Fibroblast of villous mesenchyme (primary cell): ENCODE results near the gene CASP2. TPM values are rescaled to one million over a fixed set of nuclear protein-coding genes. Genes with fewer than 3 reads are reported as not detected.

Source experiments
- DNase-seq: peaks from one replicate; pipeline ENCODE4 v3.0.0-alpha.2; 2010; ENCODE audit warnings: low read depth
- H3K4me3 ChIP-seq: 2 replicates; pipeline ENCODE4 v1.5.1; 2011; ENCODE audit warnings: low read depth, mild to moderate bottlenecking, low read length
- CTCF ChIP-seq: IDR thresholded peaks from 2 replicates; pipeline ENCODE4 v1.5.1; 2012; ENCODE audit warnings: low read depth, mild to moderate bottlenecking, low read length; ENCODE audit not compliant: insufficient read depth
- total RNA-seq: library from RNA; depleted of rRNA; stranded (reverse); fragments of >200 nt; gene quantifications from 2 replicates; pipeline ENCODE4 v1.2.3, GENCODE V29; 2012

Gene CASP2
- total RNA-seq, 1 donor, result 16.0 TPM

- no peak for DNase-seq
- TF ChIP-seq CTCF, result no peak
Measured at GRCh38 chr7:143284591-143285469, 3.3 kb upstream of the CASP2 start, which contains the start of gene TMEM139. TMEM139 (plus strand) TSS chr7:143284958; CDS start chr7:143285958, 1,000 bp downstream.

GRCh38 chr7:143285470-143285778 is 2.7 kb upstream of the CASP2 start:
- no peak for TF ChIP-seq CTCF
- H3K4me3 ChIP-seq, result no peak overlapping the region
- no peak for DNase-seq

More at GRCh38 chr7:143284591-143285469, 3.3 kb upstream of the CASP2 start, which contains the start of gene TMEM139:
- no peak within 1 kb of the TSS for H3K4me3 ChIP-seq

GRCh38 chr7:143285806-143286521 is 2.2 kb upstream of the CASP2 start:
- no peak for TF ChIP-seq CTCF
- no peak overlapping the region for H3K4me3 ChIP-seq
- no peak for DNase-seq

- H3K4me3 ChIP-seq, result no peak overlapping the region
- no peak for TF ChIP-seq CTCF
- DNase-seq, result no peak
Measured at GRCh38 chr7:143286522-143286890, 1.6 kb upstream of the CASP2 start.

- no peak for TF ChIP-seq CTCF
- H3K4me3 ChIP-seq, result peak overlapping the region; percentile 50
- no peak for DNase-seq
Measured at GRCh38 chr7:143287339-143287934, 714 bp upstream of the CASP2 start.

GRCh38 chr7:143288836-143289235 is 685 bp downstream of the CASP2 start:
- peak overlapping the region; percentile 89 for H3K4me3 ChIP-seq
- peak; percentile 26 for DNase-seq
- TF ChIP-seq CTCF, result no peak
